H1 (cell line): ENCODE data around the gene ERVMER34-1. TPM values are rescaled to one million over a fixed set of nuclear protein-coding genes. Genes with fewer than 3 reads are reported as not detected.

Experiments
- JUN ChIP-seq: IDR thresholded peaks from 2 replicates; pipeline ENCODE4 v1.6.1; 2011; ENCODE audit warnings: low read depth, mild to moderate bottlenecking, improper control_type of control experiment, low read length
- polyA plus RNA-seq, 7 experiments: library from polyadenylated mRNA; depleted of rRNA in 3 of 7; stranded (reverse) in 5 of 7; unstranded in 2 of 7; fragments of >200 nt in 5 of 7; fragments of 200-250 nt in 2 of 7; gene quantifications; 1 replicate in 5 of 7; 2 replicates in 1 of 7; 4 replicates in 1 of 7; pipeline versions ENCODE4 v1.2.1 to v1.2.3, GENCODE V29; 2011 to 2013; ENCODE audit warnings: missing spikeins in 2 of 7, mixed read lengths in 2 of 7
- total RNA-seq: library from RNA; stranded (reverse); fragmentation: NEBNext Ultra II Directional; extraction: Animal tissue kit (Norgen Biotek cat#: 25700); gene quantifications from 2 replicates; pipeline ENCODE4 v1.2.1, GENCODE V29; 2021

Gene ERVMER34-1
- total and polyA plus RNA-seq, 2 of the 8 experiments (the other 6 are each of a cell fraction or from before 2014, with no cell fraction given), result 14.2 to 34.3 TPM

- TF ChIP-seq JUN, result no peak
Observed at GRCh38 chr4:52721968-52722815, 29.0 kb downstream of the ERVMER34-1 start (continued).
